NCI-H82 treated with DMSO at 0.1 percent for 48 hours (cell line): ENCODE measurements around the gene PPP2R2D.
"Not testable (repeated sequence)": the region's sequence is repeated elsewhere in the genome, so short reads cannot be mapped to it uniquely, and the experiment has no call there.

ENCODE experiments used
- DNase-seq: peaks from one replicate; lab custom pipeline; 2025; ENCODE audit not compliant: unreplicated experiment; lab: John Stamatoyannopoulos, UW

Gene PPP2R2D

DNA sequence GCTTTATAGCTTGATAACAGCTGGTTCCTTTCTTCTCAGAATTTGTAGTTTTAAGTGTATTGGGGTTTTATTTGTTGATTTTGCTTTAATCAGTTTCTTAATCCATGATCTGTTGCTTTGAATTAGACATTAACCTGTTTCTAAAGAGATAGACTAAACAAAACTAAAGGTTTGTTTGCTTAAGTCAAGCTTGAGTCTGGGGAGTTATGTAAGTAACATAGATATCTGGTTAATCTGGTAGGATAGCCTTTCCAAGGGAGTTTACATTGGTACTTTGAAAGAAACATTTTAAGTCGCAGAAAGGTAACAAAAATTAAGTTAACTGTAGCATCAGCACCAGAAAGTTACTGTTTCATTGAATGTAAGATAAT, 5.4 kb downstream of the PPP2R2D start:
- no peak for DNase-seq

DNA sequence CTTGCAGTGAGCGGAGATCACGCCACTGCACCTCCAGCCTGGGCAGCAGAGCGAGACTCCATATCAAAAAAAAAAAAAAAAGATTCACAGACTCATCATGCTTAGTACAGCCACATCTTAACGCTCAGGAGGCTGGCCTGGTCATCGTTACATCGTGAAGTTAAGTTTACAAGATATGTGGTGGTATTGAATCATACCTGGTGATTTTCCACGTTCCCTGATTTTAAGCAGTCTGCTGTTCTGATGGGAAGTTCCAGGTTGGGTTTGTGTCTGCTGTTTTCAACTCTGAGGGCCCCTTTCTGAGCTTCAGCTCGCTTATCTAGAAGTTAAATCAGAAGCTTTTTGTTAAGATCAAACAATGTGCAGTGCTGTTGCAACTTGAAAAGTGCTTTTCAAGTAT, 6.9 kb downstream of the PPP2R2D start:
- no peak for DNase-seq

DNA sequence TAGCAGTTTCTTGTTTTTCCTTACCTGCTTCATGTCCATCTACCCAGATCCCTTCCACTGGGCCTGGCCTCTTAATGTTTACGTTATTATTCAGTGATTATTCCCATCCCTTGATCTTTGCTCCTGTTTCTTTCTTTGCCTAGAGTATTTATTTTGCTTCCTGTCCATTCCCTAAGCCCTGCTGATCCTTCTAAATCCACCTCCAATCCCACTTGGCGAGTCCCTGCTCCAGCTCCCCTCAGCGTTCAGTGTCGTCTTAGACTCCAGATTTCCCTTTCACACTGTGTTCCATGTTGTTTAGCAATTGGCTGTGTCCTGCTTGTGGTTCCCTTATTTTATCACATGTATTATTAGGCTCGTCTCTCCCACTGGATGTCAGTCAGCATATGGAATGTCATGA, 7.3 kb downstream of the PPP2R2D start:
- DNase-seq: no peak

DNA sequence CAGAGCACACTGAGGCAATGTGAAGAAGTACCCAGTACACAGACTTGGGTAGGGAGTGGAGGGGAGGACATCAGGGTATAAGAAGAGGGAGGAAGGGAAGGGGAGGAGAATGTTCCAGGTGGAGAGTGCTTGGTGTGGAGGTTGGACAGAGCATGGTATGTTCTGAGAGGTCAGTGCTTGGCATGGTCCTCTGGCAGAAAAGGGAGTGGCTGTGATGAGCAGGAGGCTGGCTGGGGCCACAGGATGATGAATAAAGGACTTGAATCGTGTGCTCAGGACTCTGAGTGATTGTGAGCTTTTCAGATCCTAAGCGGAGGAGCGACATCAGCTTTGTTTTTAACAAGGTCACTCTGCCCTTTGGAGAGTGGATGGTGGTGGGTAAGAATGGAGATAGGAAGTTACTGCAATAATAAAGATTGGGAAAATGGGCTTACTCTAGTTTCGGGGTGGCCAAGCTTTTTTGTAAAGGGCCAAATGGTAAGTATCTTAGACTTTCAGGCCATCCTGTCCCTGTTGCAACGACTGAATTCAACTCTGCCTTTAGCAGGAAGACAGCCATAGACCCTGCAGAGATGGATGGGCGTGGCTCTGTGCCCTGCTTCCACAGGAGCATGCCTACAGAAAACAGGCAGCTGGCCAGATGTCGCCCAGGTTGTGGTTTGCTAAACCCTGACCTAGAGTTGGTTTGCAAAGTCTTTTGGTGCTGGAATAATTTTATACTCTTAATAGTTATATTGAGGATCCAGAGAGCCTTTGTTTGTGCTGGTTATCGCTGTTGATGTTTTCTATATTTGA, 8.4 kb downstream of the PPP2R2D start:
- DNase-seq: no peak

GRCh38 chr10:131909929-131910328, 9.1 kb downstream of the PPP2R2D start:
- DNase-seq: no peak

- DNase-seq: no peak
Observed at GRCh38 chr10:131910663-131911314, 10.0 kb downstream of the PPP2R2D start.

DNA sequence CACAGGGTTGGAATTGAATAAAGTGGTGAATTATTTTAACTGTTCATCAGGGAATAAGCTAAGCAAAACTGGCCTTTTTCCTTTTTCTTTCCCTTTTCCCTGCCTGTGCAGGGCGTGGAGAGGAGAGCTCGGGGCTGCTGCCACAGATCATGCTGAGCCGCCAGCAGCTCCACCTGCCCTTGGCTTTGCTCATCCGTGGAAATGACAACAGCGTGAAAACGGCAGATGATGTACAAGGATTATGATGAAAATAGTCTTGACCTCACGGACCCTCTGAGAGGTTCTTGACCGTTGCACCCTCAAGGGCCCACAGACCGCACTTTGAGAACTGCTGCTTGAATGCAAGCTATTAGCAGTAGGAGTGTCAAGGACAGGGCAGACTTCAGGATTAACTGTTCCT, 10.6 kb downstream of the PPP2R2D start:
- DNase-seq: no peak

DNA sequence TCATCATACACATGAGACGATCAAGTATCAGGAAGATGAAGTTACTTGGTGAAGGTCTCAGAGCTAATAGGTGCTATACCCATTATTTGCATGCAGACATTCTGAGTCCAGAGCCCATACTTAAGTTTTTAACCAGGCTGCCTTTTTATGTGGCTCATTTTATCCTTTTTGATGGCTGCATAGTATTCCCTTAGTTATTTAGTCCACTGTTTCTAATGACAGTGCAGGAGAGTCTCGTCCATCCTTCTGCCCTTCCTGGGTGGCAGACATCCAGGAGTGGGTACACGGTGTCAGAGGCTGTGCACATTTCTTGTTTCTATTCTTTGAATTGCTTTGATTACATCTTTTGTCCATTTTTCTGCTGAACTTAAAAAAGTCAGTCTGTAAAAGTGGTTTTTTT, 11.8 kb downstream of the PPP2R2D start:
- DNase-seq: no peak

DNA sequence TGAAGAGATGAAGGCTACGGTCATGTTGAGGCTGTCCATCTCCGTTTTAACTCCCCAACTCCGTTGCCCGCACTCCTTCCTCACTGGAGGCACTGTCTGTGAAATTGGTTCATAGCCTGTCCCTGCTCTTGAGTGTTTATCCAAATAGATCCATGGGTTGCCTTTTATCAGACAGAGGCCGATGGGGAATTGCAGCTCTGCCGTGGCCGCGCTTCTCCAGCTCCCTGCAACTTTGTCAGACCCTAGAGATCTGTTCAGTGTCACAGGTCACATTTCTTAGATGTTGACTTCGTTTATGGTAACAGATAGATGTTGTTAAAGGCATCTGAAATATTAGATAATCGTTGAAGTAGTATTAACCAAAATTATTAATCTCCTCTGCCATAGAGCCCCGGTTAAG, 14.7 kb downstream of the PPP2R2D start:
- DNase-seq: no peak

- DNase-seq: no peak
Observed at GRCh38 chr10:131915990-131916766, 15.4 kb downstream of the PPP2R2D start.

DNA sequence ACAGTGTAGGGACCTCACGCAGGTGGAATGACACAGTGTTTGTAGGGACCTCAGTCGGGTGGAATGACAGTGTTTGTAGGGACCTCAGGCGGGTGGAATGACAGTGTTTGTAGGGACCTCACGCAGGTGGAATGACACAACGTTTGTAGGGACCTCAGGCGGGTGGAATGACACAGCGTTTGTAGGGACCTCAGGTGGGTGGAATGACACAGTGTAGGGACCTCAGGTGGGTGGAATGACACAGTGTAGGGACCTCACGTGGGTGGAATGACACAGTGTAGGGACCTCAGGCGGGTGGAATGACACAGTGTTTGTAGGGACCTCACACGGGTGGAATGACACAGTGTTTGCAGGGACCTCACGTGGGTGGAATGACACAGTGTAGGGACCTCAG, 16.0 kb downstream of the PPP2R2D start:
- not testable (repeated sequence) for DNase-seq

DNA sequence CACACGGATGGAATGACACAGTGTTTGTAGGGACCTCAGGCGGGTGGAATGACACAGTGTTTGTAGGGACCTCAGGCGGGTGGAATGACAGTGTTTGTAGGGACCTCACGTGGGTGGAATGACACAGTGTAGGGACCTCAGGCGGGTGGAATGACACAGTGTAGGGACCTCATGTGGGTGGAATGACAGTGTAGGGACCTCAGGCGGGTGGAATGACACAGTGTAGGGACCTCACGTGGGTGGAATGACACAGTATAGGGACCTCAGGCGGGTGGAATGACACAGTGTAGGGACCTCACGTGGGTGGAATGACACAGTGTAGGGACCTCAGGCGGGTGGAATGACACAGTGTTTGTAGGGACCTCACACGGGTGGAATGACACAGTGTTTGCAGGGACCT, 16.7 kb downstream of the PPP2R2D start:
- DNase-seq: not testable (repeated sequence)

- not testable (repeated sequence) for DNase-seq
Observed at GRCh38 chr10:131919461-131919860, 18.7 kb downstream of the PPP2R2D start.

DNA sequence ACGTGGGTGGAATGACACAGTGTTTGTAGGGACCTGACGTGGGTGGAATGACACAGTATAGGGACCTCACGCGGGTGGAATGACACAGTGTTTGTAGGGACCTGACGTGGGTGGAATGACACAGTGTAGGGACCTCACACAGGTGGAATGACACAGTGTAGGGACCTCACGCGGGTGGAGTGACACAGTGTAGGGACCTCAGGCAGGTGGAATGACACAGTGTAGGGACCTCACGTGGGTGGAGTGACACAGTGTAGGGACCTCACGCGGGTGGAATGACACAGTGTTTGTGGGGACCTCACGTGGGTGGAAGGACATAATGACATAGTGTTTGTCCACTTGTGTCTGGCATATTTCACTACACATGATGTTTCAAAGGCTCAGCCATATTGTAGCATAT, 19.3 kb downstream of the PPP2R2D start:
- no peak for DNase-seq

GRCh38 chr10:131920693-131921092, 19.9 kb downstream of the PPP2R2D start:
- DNase-seq: no peak

DNA sequence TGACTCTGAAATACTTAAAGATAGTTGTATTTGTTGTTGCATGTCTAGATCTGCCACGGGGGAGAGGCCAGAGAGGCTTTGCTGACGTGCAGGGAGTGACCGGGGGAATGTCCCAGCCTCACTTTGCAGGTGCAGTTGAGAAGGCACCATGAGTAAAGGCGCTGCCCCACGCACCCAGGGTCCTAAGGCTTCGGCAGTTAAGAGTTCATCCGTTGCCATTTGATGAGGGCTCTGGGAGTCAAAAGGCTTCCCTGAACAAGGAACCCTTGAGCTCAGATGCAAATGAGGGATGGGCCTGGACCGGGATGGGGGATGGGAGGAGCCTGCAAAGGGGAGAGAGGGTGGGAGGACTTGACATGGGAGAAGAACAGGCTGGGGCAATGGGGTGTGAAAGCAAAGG, 20.4 kb downstream of the PPP2R2D start:
- DNase-seq: no peak

DNA sequence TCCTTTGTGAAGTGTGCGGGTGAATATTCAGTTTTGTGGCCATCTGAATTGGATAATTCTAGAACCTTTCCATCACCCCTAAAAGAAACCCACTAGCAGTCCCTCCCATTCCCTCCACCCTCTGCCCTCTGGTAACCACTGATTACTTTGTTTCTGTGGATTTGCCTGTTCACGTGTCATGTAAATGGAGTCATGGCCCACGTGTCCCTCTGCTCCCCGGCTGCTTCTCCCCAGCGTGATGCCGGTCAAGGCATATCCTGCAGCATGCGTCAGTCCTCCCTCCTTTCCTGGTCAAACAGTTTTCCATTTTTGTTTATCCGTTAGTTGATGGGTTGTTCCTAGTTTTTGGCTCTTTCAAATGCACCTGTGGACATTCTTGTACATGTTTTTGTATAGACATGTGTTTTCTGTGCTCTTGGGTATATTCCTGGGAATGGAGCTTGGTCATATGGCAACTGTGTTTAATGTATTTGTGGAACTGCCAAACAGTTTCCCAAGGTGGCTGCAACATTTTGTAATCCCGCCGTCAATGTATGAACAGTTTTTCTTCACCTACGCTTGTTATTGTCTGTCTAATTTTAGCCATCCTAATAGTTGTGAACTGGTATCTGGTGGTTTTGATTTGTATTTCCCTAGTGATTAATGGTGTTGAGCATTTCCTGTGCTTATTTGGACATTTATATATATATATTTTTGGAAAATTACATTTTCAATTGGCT, 22.4 kb downstream of the PPP2R2D start:
- no peak for DNase-seq

- no peak for DNase-seq
Observed at GRCh38 chr10:131925011-131925649, 24.3 kb downstream of the PPP2R2D start.

GRCh38 chr10:131925716-131926115, 24.9 kb downstream of the PPP2R2D start:
- no peak for DNase-seq

DNA sequence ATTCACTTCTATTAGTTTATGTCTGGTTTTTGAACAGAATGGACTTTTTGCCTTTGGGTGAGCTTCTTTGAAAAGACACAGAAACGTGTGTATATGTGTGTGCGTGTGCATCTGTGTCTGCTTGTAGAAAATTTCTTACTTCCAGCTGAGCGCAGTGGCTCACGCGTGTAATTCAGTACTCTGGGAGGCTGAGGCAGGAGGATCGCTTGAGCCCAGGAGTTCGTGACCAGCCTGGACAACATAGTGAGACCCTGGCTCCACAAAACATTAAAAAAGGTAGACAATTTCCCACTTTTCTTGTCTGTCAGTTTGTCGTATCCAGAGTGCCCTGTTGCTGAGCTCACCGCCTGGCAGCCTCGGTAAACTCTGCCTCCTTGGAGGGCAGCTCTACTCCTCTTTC, 25.4 kb downstream of the PPP2R2D start:
- DNase-seq: no peak
